Stimulated activated CD4-positive, alpha-beta T cell treated with anti-CD3 and anti-CD28 coated beads, Interleukin-15, amount 100 ng/mL, for 24 hours (primary cell): Measurements from ENCODE around the gene UFSP1.
A peak's percentile ranks its signal among the peaks of the same experiment; 100 is the strongest.
"Not testable (repeated sequence)": the region's sequence is repeated elsewhere in the genome, so short reads cannot be mapped to it uniquely, and the experiment has no call there.

Source experiments
- DNase-seq: peaks from one replicate; pipeline ENCODE4 v3.0.0-alpha.2; 2020

Gene UFSP1

DNA sequence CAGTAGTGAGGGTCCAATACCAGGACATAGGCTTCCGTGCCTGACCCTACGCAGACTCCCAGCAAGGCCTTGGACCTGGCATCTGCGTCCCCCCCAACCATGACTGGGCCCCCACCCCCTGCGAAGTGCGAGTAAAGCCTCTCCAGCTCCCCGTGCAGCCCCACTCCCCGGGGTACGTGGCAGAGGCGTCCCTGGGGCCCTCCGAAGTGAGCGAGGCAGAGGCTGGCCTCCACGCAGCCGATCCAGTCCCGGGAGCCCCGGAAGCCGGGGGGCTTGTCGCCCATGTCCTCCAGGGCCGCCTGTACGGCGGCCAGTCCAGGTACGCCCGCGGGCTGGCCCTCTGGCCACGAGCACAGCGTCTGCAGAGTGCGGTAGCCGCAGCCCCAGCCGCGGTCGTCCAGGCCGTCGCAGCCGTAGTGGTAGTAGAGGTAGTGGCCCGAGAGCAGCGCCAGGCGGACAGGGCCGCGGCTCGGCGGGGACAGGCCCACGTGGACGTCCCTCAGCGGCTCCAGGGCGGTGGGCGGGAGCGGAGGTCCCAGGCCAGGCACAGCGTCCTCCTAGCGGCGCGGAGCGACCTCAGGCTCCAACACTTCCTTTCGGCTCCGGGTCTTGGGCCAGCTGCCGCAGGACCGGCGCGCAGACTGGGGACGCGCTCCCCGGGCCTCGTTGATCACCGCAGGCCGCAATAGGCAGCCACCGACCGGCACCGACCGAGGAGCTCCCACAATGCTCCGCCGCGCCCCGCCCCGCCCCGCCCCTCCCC, at the start of gene UFSP1:
Gene UFSP1 (minus strand): TSS at position 728 of the 763 bp plus-strand sequence. CDS start 444 bp downstream, at position 284.
- no peak for DNase-seq

DNA sequence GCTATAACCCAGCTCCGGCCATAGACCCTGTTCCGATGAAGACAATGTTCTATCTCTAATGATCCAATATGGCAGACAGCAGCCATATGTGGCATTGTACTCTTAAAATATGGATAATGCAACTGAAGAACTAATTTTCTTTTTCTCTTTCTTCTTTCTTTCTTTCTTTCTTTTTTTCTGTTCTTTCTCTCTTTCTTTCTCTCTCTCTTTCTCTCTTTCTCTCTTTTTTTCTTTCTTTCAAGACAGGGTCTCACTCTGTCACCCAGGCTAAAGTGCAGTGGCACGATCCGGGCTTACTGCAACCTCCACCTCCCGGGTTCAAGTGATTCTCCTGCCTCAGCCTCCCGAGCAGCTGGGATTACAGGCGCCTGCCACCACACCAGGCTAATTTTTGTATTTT, 46.7 kb upstream of the UFSP1 start:
- DNase-seq = not testable (repeated sequence)

DNA sequence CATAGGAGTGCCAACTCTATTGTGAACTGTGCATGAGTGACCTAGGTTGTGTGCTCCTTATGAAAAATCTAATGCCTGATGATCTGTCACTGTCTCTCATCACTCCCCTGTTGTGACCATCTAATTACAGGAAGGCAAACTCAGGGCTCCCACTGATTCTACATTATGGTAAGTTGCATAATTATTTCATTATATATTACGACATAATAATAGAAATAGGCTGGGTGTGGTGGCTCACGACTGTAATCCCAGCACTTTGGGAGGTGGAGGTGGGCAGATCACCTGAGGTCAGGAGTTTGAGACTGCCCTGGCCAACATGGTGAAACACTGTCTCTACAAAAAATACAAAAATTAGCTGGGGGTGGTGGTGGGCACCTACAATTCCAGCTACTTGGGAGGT, 45.9 kb upstream of the UFSP1 start:
- not testable (repeated sequence) for DNase-seq

DNA sequence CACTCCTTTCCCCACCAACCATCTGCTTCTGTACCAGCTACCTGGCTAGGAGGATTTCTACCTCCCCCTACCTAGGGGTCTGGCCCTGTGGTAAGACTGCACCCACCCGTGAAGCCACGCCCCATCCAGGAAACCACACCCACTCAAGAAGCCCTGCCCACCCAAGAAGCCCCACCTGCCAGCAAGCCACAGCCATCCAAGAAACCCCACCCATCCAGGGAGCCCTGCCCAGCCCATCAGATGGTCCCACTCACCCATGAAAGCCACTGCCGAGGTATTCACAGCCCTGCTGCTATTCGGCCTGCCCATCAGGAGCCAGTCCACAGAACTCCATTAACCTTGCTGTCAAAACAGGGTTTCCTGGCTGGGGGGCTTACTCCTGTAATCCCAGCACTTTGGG, 44.2 kb upstream of the UFSP1 start:
- no peak for DNase-seq

DNA sequence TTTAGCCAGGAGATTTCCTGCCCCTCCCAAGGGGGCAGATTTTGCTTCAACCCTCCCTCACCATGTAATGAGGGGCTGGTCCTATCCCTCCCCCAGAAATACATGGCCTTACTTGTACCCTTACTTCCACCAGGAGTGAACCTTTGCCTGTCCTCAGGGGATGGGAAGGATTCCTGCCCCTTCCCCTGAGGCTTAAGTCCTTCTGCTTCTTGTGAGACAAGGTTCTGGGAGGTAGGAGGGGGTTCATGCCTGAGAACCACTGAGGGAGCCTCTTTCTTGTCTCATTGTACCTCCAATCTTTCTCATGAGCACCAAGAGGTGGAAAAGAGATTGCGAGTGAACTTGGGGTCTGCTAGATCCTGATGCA, 40.3 kb upstream of the UFSP1 start:
- no peak for DNase-seq

DNA sequence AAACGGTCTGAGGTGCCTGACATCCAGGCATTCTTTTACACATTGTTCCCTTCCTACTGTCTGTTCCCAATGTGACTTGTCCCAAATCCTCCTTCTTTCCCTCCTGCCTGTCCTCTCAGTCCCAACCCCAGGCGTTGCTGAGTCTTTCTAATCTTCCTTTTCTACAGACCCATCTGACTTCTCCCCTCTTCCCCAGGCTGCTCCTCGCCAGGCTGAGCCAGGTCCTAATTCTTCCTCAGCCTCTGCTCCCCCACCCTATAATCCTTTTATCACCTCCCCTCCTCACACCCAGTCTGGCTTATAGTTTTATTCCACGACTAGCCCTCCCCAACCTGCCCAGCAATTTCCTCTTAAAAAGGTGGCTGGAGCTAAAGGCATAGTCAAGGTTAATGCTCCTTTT, 34.1 kb upstream of the UFSP1 start:
- not testable (repeated sequence) for DNase-seq

DNA sequence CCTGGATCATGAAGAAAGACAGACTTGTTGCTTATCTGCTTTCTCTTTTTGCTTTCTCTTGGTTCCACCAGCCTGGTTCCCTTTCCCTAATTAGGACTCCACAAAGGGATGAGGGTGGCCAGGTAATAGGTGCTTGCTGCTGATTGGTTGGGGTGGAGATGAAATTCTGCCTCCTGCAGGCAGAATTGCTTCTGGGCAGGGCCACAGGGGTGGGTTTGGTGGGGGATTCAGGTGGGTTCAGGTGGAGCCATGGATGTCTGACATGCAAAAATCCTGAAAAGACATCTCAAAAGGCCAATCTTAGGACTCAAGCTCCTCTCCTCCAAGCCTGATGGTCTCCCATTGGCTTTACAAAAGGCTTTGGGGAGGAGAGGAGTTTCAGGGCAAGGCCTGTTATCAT, 31.5 kb upstream of the UFSP1 start:
- no peak for DNase-seq

DNA sequence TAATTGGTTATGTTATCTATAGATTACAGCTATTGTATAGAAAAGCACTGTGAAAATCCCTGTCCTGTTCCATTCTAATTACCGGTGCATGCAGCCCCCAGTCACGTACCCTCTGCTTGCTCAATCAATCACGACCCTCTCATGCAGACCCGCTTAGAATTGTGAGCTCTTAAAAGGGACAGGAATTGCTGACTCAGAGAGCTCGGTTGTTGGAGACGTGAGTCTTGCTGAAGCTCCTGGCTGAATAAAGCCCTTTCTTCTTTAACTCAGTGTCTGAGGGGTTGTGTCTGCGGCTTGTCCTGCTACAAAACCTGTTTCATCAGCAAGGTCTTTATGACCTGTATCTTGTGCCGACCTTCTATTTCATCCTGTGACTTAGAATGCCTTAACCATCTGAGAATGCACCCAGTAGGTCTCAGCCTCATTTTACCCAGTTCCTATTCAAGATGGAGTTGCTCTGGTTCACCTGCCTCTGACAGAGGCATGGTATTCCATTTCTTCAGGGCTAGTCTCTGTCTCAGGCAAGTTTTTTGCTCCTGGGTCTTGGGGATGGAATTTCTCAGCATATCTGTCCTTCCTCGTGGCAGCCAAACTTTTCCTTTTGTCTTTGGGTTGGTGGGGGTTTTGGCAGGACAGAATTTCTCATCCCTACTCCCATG, 30.4 kb upstream of the UFSP1 start:
- DNase-seq = not testable (repeated sequence)

DNA sequence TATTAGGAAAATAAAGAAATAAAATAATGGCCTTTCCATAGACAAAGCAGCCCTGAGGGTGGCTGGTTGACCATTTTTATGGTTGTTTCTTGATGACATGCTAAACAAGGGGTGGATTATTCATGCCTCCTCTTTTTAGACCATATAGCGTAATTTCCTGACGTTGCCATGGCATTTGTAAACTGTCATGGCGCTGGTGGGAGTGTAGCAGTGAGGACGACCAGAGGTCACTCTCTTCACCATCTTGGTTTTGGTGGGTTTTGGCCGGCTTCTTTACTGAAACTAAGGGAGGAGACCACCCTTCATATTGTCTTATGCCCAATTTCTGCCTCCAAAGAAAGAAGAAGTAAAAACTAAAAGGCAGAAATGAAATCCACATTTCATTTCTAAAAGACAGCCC, 29.8 kb upstream of the UFSP1 start:
- not testable (repeated sequence) for DNase-seq

DNA sequence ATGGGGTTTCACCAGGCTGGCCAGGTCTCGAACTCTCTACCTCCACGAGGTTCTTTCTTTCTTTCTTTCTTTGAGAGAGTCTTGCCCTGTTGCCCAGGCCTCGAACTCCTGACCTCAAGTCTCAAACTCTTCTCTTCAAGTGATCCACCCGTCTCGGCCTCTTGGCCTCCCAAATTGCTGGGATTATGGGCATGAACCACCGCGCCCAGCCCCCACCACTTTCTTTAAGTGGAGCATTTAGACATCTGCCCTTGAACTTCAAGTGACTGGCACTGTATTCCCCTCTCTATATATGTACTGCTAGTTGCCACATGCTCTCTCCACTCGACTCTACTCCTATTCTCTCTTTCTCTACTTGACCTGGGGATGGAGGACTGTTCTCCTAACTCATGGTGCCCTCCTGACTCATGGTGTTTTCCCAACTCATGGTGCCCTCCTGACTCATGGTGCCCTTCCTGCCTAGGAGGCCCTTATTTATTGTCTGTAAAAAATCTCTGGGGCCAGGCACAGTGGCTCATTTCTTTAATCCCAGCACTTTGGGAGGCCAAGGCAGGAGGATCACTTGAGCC, 25.4 kb upstream of the UFSP1 start:
- DNase-seq = no peak

DNA sequence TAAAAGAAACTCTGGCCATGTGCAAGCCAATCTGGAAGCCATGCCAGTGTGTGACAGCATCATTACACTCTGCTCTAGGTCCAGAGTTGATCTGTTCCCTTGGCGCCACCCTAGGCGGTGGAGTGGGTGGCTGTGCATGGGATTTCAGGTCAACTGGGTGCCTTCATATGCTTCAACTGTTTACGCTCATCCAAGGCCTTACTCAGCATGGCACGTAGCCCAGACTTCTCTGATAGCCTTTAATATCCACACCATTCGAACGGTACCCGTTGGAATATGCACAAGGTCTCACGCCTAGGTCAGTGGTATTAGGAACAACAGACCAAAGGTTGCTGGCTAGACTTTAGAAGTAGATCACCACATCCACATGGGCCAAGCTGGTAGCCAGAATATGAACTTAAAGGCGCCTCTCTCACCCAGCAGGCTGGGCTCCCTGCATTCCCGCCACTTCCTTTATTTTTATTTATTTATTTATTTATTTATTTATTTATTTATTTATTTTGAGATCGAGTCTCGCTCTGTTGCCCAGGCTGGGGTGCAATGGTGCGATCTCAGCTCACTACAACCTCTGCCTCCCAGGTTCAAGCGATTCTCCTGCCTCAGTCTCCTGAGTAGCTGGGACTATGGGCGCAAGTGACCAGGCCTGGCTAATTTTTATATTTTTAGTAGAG, 24.8 kb upstream of the UFSP1 start:
- DNase-seq = no peak

DNA sequence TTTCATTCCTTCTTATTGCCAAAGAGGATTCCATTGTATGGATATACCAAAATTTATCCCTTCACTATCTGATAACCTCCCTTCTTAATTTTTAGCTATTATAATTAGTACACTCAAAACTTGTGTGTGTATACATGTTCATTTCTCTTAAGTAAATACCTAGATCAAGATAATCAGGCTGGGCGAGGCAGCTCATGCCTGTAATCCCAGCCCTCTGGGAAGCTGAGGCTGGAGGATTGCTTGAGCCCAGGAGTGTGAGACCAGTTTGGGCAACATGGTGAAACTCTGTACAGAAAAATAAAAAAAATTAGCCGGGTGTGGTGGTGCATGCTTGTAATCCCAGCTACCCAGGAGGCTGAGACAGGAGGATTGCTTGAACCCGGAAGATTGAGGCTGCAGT, 22.0 kb upstream of the UFSP1 start:
- DNase-seq = no peak

DNA sequence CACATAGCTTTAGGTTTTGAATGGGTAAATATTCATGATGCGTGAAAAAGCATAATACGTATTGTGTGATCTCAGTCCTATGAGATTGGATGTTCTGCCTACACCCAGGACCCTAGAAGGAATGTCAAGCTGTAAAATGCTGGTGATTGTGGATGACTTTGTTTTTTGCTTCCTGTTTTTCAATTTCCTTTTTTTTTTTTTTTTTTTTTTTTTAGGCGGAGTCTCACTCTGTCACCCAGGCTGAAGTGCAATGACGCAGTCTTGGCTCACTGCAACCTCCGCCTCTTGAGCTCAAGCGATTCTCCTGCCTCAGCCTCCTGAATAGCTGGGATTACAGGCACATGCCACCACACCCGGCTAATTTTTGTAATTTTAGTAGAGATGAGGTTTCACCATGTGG, 20.9 kb upstream of the UFSP1 start:
- not testable (repeated sequence) for DNase-seq

DNA sequence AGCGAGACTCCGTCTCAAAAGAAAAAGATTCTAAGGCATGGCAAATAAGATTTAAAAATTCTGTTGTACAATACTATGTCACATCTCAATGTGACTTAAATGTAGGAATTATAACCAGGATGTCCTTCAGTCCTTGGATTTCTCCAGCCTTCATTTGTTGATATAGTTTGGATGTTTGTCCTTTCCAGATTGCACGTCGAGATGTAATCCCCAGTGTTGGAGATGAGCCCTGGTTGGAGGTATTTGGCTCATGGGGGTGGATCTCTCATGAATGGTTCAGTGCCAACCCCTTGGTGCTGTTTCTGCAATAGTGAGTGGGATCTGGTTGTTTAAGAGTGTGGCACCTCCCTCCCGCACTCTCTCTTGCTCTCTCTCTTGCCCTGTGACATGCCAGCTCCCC, 19.0 kb upstream of the UFSP1 start:
- no peak for DNase-seq

DNA sequence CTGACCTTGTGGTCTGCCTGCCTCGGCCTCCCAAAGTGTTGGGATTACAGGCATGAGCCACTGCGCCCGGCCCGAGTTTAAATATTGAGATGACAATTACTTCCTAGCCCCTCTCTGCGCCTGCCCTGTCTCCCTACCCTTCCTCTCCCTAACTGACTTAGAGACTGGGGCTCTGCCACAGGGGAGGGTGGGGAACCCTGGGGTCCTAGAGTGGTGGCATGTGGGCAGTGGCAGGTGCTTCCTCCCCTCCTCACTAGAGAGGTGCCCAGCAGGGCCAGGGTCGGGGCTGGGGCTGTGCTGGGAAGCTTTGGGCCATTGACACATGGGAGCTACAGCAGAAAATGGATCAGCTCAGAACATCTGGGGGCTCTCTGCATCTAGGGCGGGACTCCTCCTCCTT, 13.1 kb upstream of the UFSP1 start:
- no peak for DNase-seq

DNA sequence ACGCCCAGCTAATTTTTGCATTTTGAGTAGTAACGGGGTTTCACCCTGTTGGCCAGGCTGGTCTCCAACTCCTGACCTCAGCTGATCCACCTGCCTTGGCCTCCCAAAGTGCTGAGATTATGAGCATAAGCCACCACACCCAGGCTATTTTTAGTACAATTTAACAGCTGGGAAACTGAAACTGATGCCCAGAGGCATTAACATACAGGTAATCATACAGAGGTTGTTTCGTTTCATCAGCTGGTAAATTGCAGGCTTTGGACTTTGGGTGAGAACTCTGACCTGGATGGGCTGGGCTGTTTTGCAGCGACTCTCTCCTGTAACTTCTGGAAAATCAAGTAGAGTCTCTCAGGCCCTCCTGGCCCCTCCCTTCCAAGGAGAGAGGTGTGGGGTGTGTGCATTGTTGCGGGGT, 12.4 kb upstream of the UFSP1 start:
- DNase-seq = no peak

DNA sequence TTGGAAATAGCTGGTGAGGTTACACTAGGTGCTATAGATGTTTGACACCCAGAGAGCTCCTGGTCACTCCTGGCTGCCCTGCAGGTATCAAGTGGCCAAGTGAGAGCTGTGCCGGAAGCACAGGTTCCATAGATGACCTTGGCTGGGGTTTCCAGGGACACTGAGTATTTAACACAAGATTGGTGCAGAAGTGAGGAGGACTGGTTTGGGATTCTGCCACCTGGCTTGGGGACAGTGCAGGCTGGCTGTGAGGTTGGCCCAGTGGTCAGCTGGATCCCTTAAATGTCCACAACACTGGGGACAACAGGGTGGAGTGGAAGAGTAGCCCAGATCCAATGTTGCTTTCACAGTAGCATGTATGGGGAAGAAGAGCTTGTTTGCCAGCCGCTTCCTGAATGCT, 11.5 kb upstream of the UFSP1 start:
- no peak for DNase-seq

DNA sequence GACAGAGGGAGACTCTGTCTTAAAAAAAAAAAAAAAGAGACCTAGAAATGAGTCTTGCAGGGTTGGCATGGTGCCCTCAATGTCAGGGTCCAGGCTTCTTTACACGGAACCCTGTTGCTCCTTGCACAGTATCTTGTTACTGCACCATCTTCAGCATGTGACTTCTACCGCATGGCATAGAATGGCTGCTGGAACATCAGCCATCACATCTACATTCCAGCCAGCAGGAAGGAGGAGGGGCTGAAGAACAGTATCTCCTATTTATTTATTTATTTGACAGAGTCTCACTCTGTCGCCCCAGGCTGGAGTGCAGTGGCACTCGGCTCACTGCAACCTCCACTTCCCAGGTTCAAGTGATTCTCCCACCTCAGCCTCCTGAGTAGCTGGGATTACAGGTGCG, 9.9 kb upstream of the UFSP1 start:
- no peak for DNase-seq

DNA sequence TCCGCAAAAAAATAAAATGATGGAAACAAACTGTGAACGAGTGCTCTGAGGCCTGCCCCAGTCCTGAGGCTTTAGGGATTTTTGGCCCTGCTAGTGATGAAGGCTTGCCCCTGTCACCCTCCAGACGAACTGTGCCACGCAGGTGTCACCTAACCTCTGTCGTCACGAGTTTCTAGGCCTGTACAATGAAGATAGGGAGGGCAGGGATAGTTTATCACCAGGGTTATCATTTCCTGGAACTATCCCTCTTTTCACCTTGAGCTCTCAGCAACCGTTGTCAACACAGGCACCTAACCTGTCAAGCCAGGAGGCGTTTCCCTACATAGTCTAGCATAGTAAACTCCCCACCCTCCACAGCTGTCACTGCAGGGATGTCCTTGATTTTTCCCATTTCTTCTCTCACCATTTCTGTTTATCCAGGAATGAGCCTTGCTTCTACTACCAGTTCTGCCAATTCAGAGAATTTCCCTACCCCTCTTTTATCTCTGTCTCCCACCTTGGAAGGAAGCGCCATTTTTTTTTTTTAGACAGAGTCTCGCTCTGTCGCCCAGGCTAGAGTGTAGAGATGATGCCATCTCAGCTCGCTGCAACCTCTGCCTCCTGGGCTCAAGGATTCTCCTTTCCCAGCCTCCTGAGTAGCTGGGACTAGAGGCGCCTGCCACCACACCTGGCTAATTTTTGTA, 8.4 kb upstream of the UFSP1 start:
- no peak for DNase-seq

DNA sequence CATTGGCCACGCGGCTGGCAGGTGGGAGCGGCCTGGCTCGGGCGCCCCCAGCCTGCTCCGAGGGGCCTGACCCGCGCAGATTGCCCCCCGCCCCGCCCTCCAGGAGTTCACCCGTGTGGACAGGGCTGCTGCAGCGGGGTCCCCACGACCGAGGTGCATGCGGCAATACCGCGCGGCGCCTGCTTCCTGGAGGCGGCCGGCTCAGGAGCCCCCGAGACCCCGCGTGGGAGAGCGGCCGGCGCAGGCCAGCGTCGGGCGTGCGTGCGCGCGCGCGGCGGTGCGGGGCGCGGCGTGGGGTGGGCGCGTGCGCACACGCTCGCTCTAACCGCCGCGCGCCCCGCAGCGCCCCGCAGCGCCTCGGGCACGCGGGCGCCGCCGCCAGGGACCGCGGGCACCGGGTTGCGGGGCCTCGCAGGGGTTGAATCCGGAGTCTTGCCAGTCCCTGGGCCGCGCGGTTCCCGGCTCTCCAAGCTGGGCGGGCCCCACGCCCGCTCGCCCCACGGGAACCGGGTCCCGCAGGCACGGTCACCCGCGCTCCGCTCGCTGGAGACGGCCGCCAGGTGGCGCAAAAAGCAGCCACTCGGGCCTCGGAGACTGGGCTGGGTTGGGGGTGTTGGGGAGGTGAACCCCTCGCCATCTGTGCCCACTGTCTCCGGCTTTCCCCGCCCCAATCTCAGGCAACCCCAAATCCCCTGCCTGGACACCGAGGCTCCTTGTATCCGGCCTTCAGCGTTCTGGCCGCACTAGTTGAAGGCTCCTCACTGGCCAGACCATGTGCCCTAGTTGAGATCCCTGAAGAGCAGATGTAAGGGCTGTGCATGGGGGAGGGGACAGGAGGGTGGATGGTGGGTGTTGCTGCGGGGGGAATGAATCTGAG, 7.5 kb upstream of the UFSP1 start:
- peak; percentile 75 for DNase-seq

DNA sequence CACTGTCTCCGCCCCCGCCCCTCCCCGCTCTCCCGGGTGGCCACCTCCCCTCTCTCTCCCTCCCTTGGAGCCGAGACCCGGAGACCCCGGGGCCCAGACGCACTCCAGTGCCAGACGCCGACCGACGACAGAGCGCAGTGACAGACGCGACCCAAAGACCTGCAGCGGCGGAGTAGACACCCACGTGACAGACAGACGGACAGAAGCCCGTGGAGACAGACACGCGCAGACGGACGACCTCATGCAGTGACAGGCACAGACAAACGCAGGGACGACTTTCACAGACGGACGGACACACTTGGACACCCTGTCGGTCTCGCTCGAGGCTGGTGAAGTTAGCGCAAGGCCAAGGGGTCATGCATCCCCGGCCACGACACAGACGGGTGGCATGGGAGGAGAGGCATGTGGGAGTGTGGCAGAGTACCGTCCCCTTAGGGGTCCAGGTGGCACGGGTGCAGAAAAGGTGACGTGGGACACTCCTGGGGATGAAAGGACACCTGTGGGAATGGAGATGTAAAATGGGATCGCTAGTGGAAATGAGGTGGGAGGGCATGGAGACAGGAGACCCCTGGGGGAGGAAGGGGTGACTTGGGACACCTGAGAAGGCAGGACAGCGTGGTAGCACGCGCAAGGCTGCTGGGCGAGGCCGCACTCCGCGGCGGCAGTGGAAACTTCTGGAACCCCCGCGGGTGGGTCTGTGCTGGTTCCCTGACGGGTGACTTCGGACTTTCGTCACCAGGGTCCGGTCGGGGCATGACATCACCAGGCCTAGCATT, 6.6 kb upstream of the UFSP1 start:
- peak; percentile 53 for DNase-seq

DNA sequence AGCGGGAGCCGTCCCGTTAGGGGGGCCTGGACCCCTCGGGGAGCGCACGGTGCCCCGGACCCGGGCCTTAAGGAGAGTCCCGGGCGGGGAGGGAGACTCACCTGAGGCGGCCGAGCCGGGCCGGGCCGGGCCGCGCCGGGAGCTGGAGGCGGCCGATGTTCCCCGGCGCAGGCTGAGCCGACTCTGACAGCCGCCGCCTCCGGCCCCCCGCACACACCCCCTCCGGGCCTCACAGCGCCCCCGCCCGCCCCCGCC, 6.1 kb upstream of the UFSP1 start, which contains the start of gene ACHE:
Gene ACHE (minus strand): TSS at position 188 of the 255 bp plus-strand sequence. CDS start 1,656 bp downstream, outside the sequence.
- DNase-seq = no peak
